HCT116 (cell line): ENCODE results near the gene CALCA. TPM values are rescaled to one million over a fixed set of nuclear protein-coding genes. Genes with fewer than 3 reads are reported as not detected.
"Not testable (repeated sequence)": the region's sequence is repeated elsewhere in the genome, so short reads cannot be mapped to it uniquely, and the experiment has no call there.

ENCODE experiments used
- ATAC-seq: fragments of 200-7000 bp; cut with Tn5 transposase; 2 replicates; pipeline ENCODE4 v1.9.1; 2020; ENCODE audit warnings: mild to moderate bottlenecking, moderate library complexity
- BruUV-seq: library from RNA; stranded (reverse); fragments of 400-500 nt; replicated peaks from 2 replicates; lab custom pipeline; 2021; lab: Mats Ljungman, UMichigan
- CTCF ChIA-PET: fragments of 300-600 bp; sonication (Branson Sonifier 250); formaldehyde crosslinking; loops from one replicate; lab custom pipeline; 2021; ENCODE audit warnings: antibody characterized with exemption; lab: Charles Lee
- POLR2A ChIA-PET: fragments of 300-600, 350-600 bp; sonication (Branson Sonifier 250); formaldehyde crosslinking; loops from one replicate; lab custom pipeline; 2021; ENCODE audit warnings: antibody characterized with exemption; lab: Charles Lee
- RAD21 ChIA-PET, 2 experiments: fragments of 300-600 bp; sonication (Branson Sonifier 250); formaldehyde crosslinking; loops; one replicate each; lab custom pipeline; 2023; ENCODE audit warnings: low total read pairs in 2 of 2; ENCODE audit not compliant: uncharacterized antibody in 2 of 2, unreplicated experiment in 2 of 2, low non-redundant PET in 1 of 2; lab: Charles Lee
- DNase-seq: peaks from one replicate; pipeline ENCODE4 v3.0.0-alpha.2; 2010; ENCODE audit warnings: low read depth, low spot score
- H2AFZ ChIP-seq: fragments of 200-600 bp; shearing (Covaris generic), sonication (generic); 2 replicates; pipeline ENCODE4 v1.6.1; 2017; ENCODE audit warnings: low read depth, mixed run types, mixed read lengths, antibody characterized with exemption, low read length; ENCODE audit not compliant: poor library complexity, severe bottlenecking
- H3K27ac ChIP-seq: 2 replicates; pipeline ENCODE4 v1.5.1; 2012; ENCODE audit warnings: low read depth, low read length
- H3K27me3 ChIP-seq: fragments of 200-600 bp; sonication (generic); 2 replicates; pipeline ENCODE4 v1.6.1; 2016; ENCODE audit warnings: mixed run types, low read length, mixed read lengths; ENCODE audit not compliant: insufficient read depth
- H3K36me3 ChIP-seq, 2 experiments: fragments of 200-500 bp in 1 of 2; fragments of 200-600 bp in 1 of 2; sonication (Bioruptor generic) in 1 of 2; sonication (generic) in 1 of 2; 2 replicates each; pipeline versions ENCODE4 v1.5.1 to v1.6.1; 2014 to 2016; ENCODE audit warnings: low read length in 2 of 2, inconsistent platforms in 1 of 2, mixed read lengths in 1 of 2, mixed run types in 1 of 2; ENCODE audit not compliant: insufficient read depth in 2 of 2, control insufficient read depth in 1 of 2
- H3K4me1 ChIP-seq, 2 experiments: fragments of 200-600 bp in 1 of 2; sonication (generic) in 1 of 2; 2 replicates each; pipeline versions ENCODE4 v1.5.1 to v1.6.1; 2012 to 2017; ENCODE audit warnings: low read length in 2 of 2, inconsistent platforms in 1 of 2, mild to moderate bottlenecking in 1 of 2, mixed read lengths in 1 of 2, mixed run types in 1 of 2, moderate library complexity in 1 of 2; ENCODE audit not compliant: insufficient read depth in 2 of 2, control insufficient read depth in 1 of 2
- H3K4me2 ChIP-seq: fragments of 200-600 bp; sonication (generic); 2 replicates; pipeline ENCODE4 v1.6.1; 2017; ENCODE audit warnings: mixed run types, low read length, mixed read lengths
- H3K4me3 ChIP-seq, 2 experiments: fragments of 200-600 bp in 1 of 2; sonication (generic) in 1 of 2; replicated peaks in 1 of 2; 2 replicates each; pipeline ENCODE4 v1.5.1; 2011 to 2016; ENCODE audit warnings: low read length in 2 of 2, control low read depth in 1 of 2, low read depth in 1 of 2, mild to moderate bottlenecking in 1 of 2, mixed read lengths in 1 of 2, mixed run types in 1 of 2
- H3K79me2 ChIP-seq: fragments of 200-600 bp; sonication (generic); 2 replicates; pipeline ENCODE4 v1.6.1; 2017; ENCODE audit warnings: mild to moderate bottlenecking, mixed run types, low read length, moderate library complexity, mixed read lengths; ENCODE audit not compliant: insufficient read depth
- H3K9ac ChIP-seq: fragments of 200-600 bp; sonication (generic); 2 replicates; pipeline ENCODE4 v1.6.1; 2016; ENCODE audit warnings: low read length, mixed read lengths
- H3K9me2 ChIP-seq: fragments of 200-600 bp; sonication (generic), shearing (Covaris generic); 2 replicates; pipeline ENCODE4 v1.6.1; 2017; ENCODE audit warnings: mixed run types, mild to moderate bottlenecking, moderate library complexity; ENCODE audit not compliant: insufficient read depth
- H3K9me3 ChIP-seq, 2 experiments: fragments of 200-500 bp in 1 of 2; fragments of 200-600 bp in 1 of 2; sonication (Bioruptor generic) in 1 of 2; sonication (generic) in 1 of 2; 2 replicates each; pipeline ENCODE4 v1.6.1; 2014 to 2017; ENCODE audit warnings: low read length in 2 of 2, mixed read lengths in 2 of 2, inconsistent platforms in 1 of 2, low read depth in 1 of 2, mild to moderate bottlenecking in 1 of 2, mixed run types in 1 of 2, moderate library complexity in 1 of 2; ENCODE audit not compliant: control insufficient read depth in 1 of 2, insufficient read depth in 1 of 2
- H4K20me1 ChIP-seq: fragments of 200-600 bp; sonication (generic), shearing (Covaris generic); 2 replicates; pipeline ENCODE4 v1.6.1; 2017; ENCODE audit warnings: mixed run types, mild to moderate bottlenecking, moderate library complexity; ENCODE audit not compliant: insufficient read depth
- CBX3 ChIP-seq: IDR thresholded peaks from 2 replicates; pipeline ENCODE4 v1.6.1; 2012; ENCODE audit warnings: low read depth
- CTCF ChIP-seq, 3 experiments: fragments of 200-600 bp in 1 of 3; sonication (generic) in 1 of 3; IDR thresholded peaks in 2 of 3; conservative IDR thresholded peaks in 1 of 3; 2 replicates each; pipeline ENCODE4 v1.5.1; 2012 to 2017; ENCODE audit warnings: low read depth in 2 of 3, low read length in 2 of 3, antibody characterized with exemption in 1 of 3, borderline replicate concordance in 1 of 3, control low read depth in 1 of 3, mild to moderate bottlenecking in 1 of 3, mixed read lengths in 1 of 3, mixed run types in 1 of 3, moderate library complexity in 1 of 3; ENCODE audit not compliant: insufficient read depth in 1 of 3
- MAX ChIP-seq: IDR thresholded peaks from 2 replicates; pipeline ENCODE4 v1.6.1; 2012
- POLR2A ChIP-seq: IDR thresholded peaks from 2 replicates; pipeline ENCODE4 v1.7.0; 2011; ENCODE audit warnings: borderline replicate concordance; ENCODE audit not compliant: insufficient read depth, insufficient read length; ENCODE audit errors: extremely low read depth
- POLR2AphosphoS5 ChIP-seq: IDR thresholded peaks from 2 replicates; pipeline ENCODE4 v1.6.1; 2011; ENCODE audit warnings: mild to moderate bottlenecking, low read depth, low read length, moderate library complexity
- RAD21 ChIP-seq: IDR thresholded peaks from 2 replicates; pipeline ENCODE4 v1.6.1; 2012; ENCODE audit warnings: low read depth, mild to moderate bottlenecking
- YY1 ChIP-seq: IDR thresholded peaks from 2 replicates; pipeline ENCODE4 v1.6.1; 2011; ENCODE audit warnings: low read length, low read depth, moderate library complexity, mild to moderate bottlenecking; ENCODE audit not compliant: insufficient replicate concordance; ENCODE audit errors: extremely low read depth
- intact Hi-C: fragments of 100-400 bp; cut with micrococcal nuclease; formaldehyde crosslinking; loops from 2 replicates; pipeline ENCODE4 v1.10.0; 2022
- total RNA-seq: library from RNA; stranded (reverse); gene quantifications from one replicate; pipeline ENCODE4 v1.2.1, GENCODE V29; 2021; ENCODE audit not compliant: unreplicated experiment

Gene CALCA
- total RNA-seq, 1 experiment from 2014 or later: not detected

- H3K36me3 ChIP-seq: no peaks in the 10 kb centered on the region
- H3K9me3 ChIP-seq: no peaks in the 10 kb centered on the region
- TF ChIP-seq CTCF (IDR thresholded peaks at IDR 0.05 in 2 of 3, conservative IDR thresholded peaks at IDR 0.05 in 1 of 3; ENCODE audit: borderline replicate concordance in 1 of 3, insufficient read depth in 1 of 3, low read depth in 2 of 3, low read length in 2 of 3) (peak; percentile 48 to 59 (median 56); a peak in 5 of 6 replicates), CBX3 (peak; percentile 81; the same call in 1 of the 2 replicates), POLR2A (no peak), POLR2AphosphoS5 (no peak), MAX (peak; percentile 86), YY1 (peak; percentile 17), RAD21 (peak; percentile 62)
- TF ChIP-seq, all 23 proteins: peak for 5
- H3K9me2 ChIP-seq: no peaks in the 10 kb centered on the region
- H3K4me1 ChIP-seq: no peaks in the 10 kb centered on the region
- H4K20me1 ChIP-seq: no peaks in the 10 kb centered on the region
- H3K9ac ChIP-seq: no peak overlapping the region
- no peaks in the 10 kb centered on the region for H3K27me3 ChIP-seq
- H2AFZ ChIP-seq: no peak overlapping the region
- no peaks in the 10 kb centered on the region for H3K79me2 ChIP-seq
- no peak overlapping the region for H3K27ac ChIP-seq
- ATAC-seq: peak; percentile 83
- CTCF ChIA-PET: interaction anchor here (0.7 to 4.1 kb wide), 6 partner anchors 9 to 217 kb away, joined by 3 to 24 read pairs (median 6); no protein-coding TSS in a partner anchor
- RAD21 ChIA-PET: interaction anchor here (1.3 to 1.5 kb wide), 3 partner anchors 31 to 98 kb away, joined by 3 to 8 read pairs (median 3); no protein-coding TSS in a partner anchor
- DNase-seq: peak; percentile 47
- POLR2A ChIA-PET: no interaction called here
- no TSS peak for BruUV-seq
- intact Hi-C loops: no loop called here
- H3K4me3 ChIP-seq: no peak overlapping the region
- no peak overlapping the region for H3K4me2 ChIP-seq
Observed at GRCh38 chr11:15006139-15006759, 34.1 kb upstream of the CALCA start.

- H3K9me2 ChIP-seq, H3K27me3 ChIP-seq, H3K4me1 ChIP-seq, CTCF ChIA-PET, H3K27ac ChIP-seq, POLR2A ChIA-PET, H3K79me2 ChIP-seq, H3K9me3 ChIP-seq, intact Hi-C loops, ATAC-seq, H3K36me3 ChIP-seq, H4K20me1 ChIP-seq, RAD21 ChIA-PET, H3K9ac ChIP-seq, H3K4me3 ChIP-seq, DNase-seq, H2AFZ ChIP-seq, H3K4me2 ChIP-seq, BruUV-seq: not testable (repeated sequence)
Observed at GRCh38 chr11:14988133-14988532, 16.0 kb upstream of the CALCA start.
